ENCODE results near the gene SH3RF3. TPM values are rescaled to one million over a fixed set of nuclear protein-coding genes. Genes with fewer than 3 reads are reported as not detected.
A peak's percentile ranks its signal among the peaks of the same experiment; 100 is the strongest.

Gene SH3RF3
- total RNA-seq, 1 donor from 2014 or later = 7.3 TPM

DNA sequence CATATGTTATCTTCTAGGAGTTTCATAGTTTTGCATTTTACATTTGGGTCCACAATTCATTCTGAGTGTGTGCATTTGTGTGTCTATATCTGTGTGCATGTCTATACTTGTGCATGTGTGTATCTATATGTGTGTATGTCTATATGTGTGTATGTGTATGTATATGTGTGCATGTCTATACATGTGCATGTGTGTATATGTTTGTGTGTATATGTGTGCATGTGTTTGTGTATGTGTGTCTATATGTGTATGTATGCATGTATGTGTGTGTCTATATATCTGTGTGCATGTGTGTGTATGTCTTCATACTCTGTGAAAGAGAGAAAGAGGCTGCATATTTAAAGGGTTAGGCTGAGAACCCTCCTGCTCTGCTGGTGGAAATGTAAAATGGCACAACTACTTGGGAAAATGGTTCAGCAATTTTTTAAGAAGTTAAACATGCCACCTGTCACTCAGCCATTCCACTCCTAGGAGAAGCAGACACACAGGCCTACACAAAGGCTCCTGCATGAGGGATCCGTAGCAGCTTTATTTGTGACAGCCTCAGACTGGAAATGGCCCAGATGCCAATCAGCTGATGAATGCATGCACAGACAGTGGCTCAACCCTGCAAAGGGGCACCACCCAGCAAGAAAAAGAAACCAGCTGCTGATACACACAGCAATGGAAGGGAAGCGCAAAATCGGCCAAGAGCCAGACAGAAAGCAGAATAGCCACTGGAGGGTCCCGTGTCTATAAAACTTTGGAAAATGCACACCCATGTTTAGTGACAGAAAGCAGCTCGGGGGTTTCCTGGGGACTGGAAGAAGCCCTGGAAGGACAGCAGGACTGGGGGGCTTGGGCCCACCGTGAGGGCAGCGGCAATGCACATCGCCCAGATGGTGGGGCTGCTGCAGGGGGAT is 337.9 kb downstream of the SH3RF3 start:
- Histone ChIP-seq H3K36me3 (ENCODE audit: insufficient read depth, low read length) (no peaks in the 10 kb centered on the region), H3K9me3 (ENCODE audit: insufficient read depth, low read depth, low read length) (no peaks in the 10 kb centered on the region), H3K9ac (ENCODE audit: low read length) (peak overlapping the region; percentile 49), H3K4me2 (ENCODE audit: low read length) (peak overlapping the region; percentile 72), H3K4me1 (ENCODE audit: insufficient read depth, low read length) (peaks cover 26% of the 10 kb centered on the region), H3K27me3 (ENCODE audit: insufficient read depth, low read length) (no peaks in the 10 kb centered on the region), H3K27ac (ENCODE audit: low read depth, low read length) (peak overlapping the region; percentile 63), H3K4me3 (ENCODE audit: insufficient read depth, low read depth, low read length) (no peak overlapping the region), H3K79me2 (ENCODE audit: insufficient read depth, low read length) (no peaks in the 10 kb centered on the region), H4K20me1 (ENCODE audit: insufficient read depth, low read length) (no peaks in the 10 kb centered on the region), H2AFZ (ENCODE audit: low read depth, low read length) (no peak overlapping the region)
- DNase-seq (ENCODE audit: low read depth) (peak; percentile 63), FAIRE-seq (peak; percentile 47)
- H3K27ac Mint-ChIP-seq (ENCODE audit: unreplicated experiment) = peak overlapping the region; percentile 97
- H3K4me3 Mint-ChIP-seq (ENCODE audit: unreplicated experiment) = no peak overlapping the region
- no peak for TF ChIP-seq EZH2 (IDR thresholded peaks at IDR 0.05; ENCODE audit: insufficient read depth, low read length)
- TF ChIP-seq, protein P1, sequence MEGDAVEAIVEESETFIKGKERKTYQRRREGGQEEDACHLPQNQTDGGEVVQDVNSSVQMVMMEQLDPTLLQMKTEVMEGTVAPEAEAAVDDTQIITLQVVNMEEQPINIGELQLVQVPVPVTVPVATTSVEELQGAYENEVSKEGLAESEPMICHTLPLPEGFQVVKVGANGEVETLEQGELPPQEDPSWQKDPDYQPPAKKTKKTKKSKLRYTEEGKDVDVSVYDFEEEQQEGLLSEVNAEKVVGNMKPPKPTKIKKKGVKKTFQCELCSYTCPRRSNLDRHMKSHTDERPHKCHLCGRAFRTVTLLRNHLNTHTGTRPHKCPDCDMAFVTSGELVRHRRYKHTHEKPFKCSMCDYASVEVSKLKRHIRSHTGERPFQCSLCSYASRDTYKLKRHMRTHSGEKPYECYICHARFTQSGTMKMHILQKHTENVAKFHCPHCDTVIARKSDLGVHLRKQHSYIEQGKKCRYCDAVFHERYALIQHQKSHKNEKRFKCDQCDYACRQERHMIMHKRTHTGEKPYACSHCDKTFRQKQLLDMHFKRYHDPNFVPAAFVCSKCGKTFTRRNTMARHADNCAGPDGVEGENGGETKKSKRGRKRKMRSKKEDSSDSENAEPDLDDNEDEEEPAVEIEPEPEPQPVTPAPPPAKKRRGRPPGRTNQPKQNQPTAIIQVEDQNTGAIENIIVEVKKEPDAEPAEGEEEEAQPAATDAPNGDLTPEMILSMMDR (IDR thresholded peaks at IDR 0.05; ENCODE audit: insufficient read depth, low read depth, low read length) = no peak
- H3K36me3 Mint-ChIP-seq (ENCODE audit: low read depth, unreplicated experiment) = peaks cover 4% of the 10 kb centered on the region
- no peaks in the 10 kb centered on the region for H3K27me3 Mint-ChIP-seq (ENCODE audit: low read depth, unreplicated experiment)
- H3K4me1 Mint-ChIP-seq (ENCODE audit: low read depth, unreplicated experiment) = peaks cover 48% of the 10 kb centered on the region
- peaks cover 3% of the 10 kb centered on the region for H3K9me3 Mint-ChIP-seq (ENCODE audit: unreplicated experiment)

DNA sequence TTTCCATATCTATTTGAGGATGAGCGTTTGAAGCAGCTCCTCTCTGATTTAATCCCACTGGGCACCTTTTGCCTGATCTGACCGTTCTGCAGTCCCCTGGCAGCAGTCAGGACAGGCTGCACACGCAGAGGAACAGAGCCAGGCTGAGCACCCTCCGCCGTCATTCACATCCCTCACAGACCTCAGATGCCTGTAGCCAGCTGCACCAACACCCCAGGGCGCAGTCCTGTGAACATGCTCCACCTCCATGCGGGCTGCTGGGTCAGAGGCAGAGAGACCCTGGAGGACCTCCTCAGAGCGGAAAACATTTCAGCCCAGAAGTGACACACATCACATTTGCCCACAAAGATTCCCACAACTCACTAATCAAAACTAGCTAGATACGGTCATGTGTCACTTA is 338.7 kb downstream of the SH3RF3 start:
- H3K27ac ChIP-seq (ENCODE audit: low read depth, low read length) = peak overlapping the region; percentile 63
- no peaks in the 10 kb centered on the region for H3K27me3 ChIP-seq (ENCODE audit: insufficient read depth, low read length)
- H3K4me3 ChIP-seq (ENCODE audit: insufficient read depth, low read depth, low read length) = no peak overlapping the region
- H3K4me2 ChIP-seq (ENCODE audit: low read length) = peak overlapping the region; percentile 72
- no peak for DNase-seq (ENCODE audit: low read depth)
- no peaks in the 10 kb centered on the region for H3K9me3 ChIP-seq (ENCODE audit: insufficient read depth, low read depth, low read length)
- H3K4me1 ChIP-seq (ENCODE audit: insufficient read depth, low read length) = peaks cover 26% of the 10 kb centered on the region
- peaks cover 3% of the 10 kb centered on the region for H3K9me3 Mint-ChIP-seq (ENCODE audit: unreplicated experiment)
- TF ChIP-seq, protein P1 (IDR thresholded peaks at IDR 0.05; ENCODE audit: insufficient read depth, low read depth, low read length) = no peak
- TF ChIP-seq EZH2 (IDR thresholded peaks at IDR 0.05; ENCODE audit: insufficient read depth, low read length) = no peak
- no peak overlapping the region for H3K4me3 Mint-ChIP-seq (ENCODE audit: unreplicated experiment)
- H3K27me3 Mint-ChIP-seq (ENCODE audit: low read depth, unreplicated experiment) = no peaks in the 10 kb centered on the region
- H2AFZ ChIP-seq (ENCODE audit: low read depth, low read length) = no peak overlapping the region
- peaks cover 52% of the 10 kb centered on the region for H3K4me1 Mint-ChIP-seq (ENCODE audit: low read depth, unreplicated experiment)
- no peaks in the 10 kb centered on the region for H3K36me3 ChIP-seq (ENCODE audit: insufficient read depth, low read length)
- H3K79me2 ChIP-seq (ENCODE audit: insufficient read depth, low read length) = no peaks in the 10 kb centered on the region
- FAIRE-seq = no peak
- peaks cover 4% of the 10 kb centered on the region for H3K36me3 Mint-ChIP-seq (ENCODE audit: low read depth, unreplicated experiment)
- H4K20me1 ChIP-seq (ENCODE audit: insufficient read depth, low read length) = no peaks in the 10 kb centered on the region
- peak overlapping the region; percentile 49 for H3K9ac ChIP-seq (ENCODE audit: low read length)
- peak overlapping the region; percentile 97 for H3K27ac Mint-ChIP-seq (ENCODE audit: unreplicated experiment)

DNA sequence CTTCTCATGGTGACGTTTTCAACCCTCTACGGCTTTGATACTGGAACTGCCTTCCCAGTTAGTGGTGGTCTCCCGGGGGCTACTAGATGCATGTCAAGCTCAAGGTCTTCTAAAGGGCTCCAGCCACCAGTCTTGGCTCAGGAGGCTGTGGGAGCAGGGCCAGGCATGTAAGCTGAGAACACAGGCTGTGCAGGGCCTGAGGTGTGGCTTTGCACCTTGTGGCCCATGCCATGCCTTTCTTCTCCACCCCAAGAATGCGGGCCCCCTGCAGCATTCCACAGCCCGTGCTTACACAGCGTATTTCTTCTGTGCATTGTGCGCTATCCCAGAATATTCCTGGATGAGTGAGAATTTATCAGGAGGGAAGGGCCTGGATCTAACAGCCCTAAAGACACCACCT is 339.9 kb downstream of the SH3RF3 start:
- no peak overlapping the region for H3K27ac Mint-ChIP-seq (ENCODE audit: unreplicated experiment)
- DNase-seq (ENCODE audit: low read depth) (no peak), FAIRE-seq (no peak)
- H3K79me2 ChIP-seq (ENCODE audit: insufficient read depth, low read length) = no peaks in the 10 kb centered on the region
- peaks cover 52% of the 10 kb centered on the region for H3K4me1 Mint-ChIP-seq (ENCODE audit: low read depth, unreplicated experiment)
- H3K9me3 Mint-ChIP-seq (ENCODE audit: unreplicated experiment) = peaks cover 3% of the 10 kb centered on the region
- no peaks in the 10 kb centered on the region for H3K9me3 ChIP-seq (ENCODE audit: insufficient read depth, low read depth, low read length)
- no peaks in the 10 kb centered on the region for H3K27me3 ChIP-seq (ENCODE audit: insufficient read depth, low read length)
- H3K36me3 Mint-ChIP-seq (ENCODE audit: low read depth, unreplicated experiment) = peaks cover 4% of the 10 kb centered on the region
- no peaks in the 10 kb centered on the region for H3K27me3 Mint-ChIP-seq (ENCODE audit: low read depth, unreplicated experiment)
- no peak overlapping the region for H2AFZ ChIP-seq (ENCODE audit: low read depth, low read length)
- no peaks in the 10 kb centered on the region for H4K20me1 ChIP-seq (ENCODE audit: insufficient read depth, low read length)
- H3K27ac ChIP-seq (ENCODE audit: low read depth, low read length) = no peak overlapping the region
- no peak overlapping the region for H3K4me3 Mint-ChIP-seq (ENCODE audit: unreplicated experiment)
- no peak overlapping the region for H3K4me2 ChIP-seq (ENCODE audit: low read length)
- H3K4me1 ChIP-seq (ENCODE audit: insufficient read depth, low read length) = peaks cover 26% of the 10 kb centered on the region
- TF ChIP-seq, protein P1 (IDR thresholded peaks at IDR 0.05; ENCODE audit: insufficient read depth, low read depth, low read length) = no peak
- no peak for TF ChIP-seq EZH2 (IDR thresholded peaks at IDR 0.05; ENCODE audit: insufficient read depth, low read length)
- H3K9ac ChIP-seq (ENCODE audit: low read length) = no peak overlapping the region
- H3K4me3 ChIP-seq (ENCODE audit: insufficient read depth, low read depth, low read length) = no peak overlapping the region
- no peaks in the 10 kb centered on the region for H3K36me3 ChIP-seq (ENCODE audit: insufficient read depth, low read length)
